Endothelial cell of umbilical vein (primary cell): Measurements from ENCODE around the gene NSL1. TPM values are rescaled to one million over a fixed set of nuclear protein-coding genes. Genes with fewer than 3 reads are reported as not detected.

Experiments used
- BruUV-seq: library from RNA; stranded (reverse); fragments of 400-500 nt; replicated peaks from 2 replicates; lab custom pipeline; 2021; lab: Mats Ljungman, UMichigan
- CTCF ChIA-PET: fragments of 300-600, 350-600 bp; sonication (Branson Sonifier 250); formaldehyde crosslinking; loops from one replicate; lab custom pipeline; 2021; ENCODE audit warnings: antibody characterized with exemption, inconsistent platforms; lab: Charles Lee
- POLR2A ChIA-PET: fragments of 300-600, 350-600 bp; sonication (Branson Sonifier 250); formaldehyde crosslinking; loops from one replicate; lab custom pipeline; 2021; ENCODE audit warnings: antibody characterized with exemption, inconsistent platforms; lab: Charles Lee
- DNase-seq: peaks from one replicate; pipeline ENCODE4 v3.0.0-alpha.2; 2011; ENCODE audit warnings: low read depth, low spot score
- FAIRE-seq: peaks from 2 replicates; lab custom pipeline; 2011; peaks lifted over from hg19 to GRCh38; lab: Jason Lieb, UNC
- H2AFZ ChIP-seq: 2 replicates; pipeline ENCODE4 v1.6.0; 2012; ENCODE audit warnings: low read depth, low read length, control low read depth, inconsistent platforms
- H3K27ac ChIP-seq: 2 replicates; pipeline ENCODE4 v1.5.1; 2011; ENCODE audit warnings: low read depth, mild to moderate bottlenecking, control low read depth, low read length, moderate library complexity; ENCODE audit not compliant: insufficient read depth
- H3K27me3 ChIP-seq, 2 experiments: 2 replicates each; pipeline versions ENCODE4 v1.6.0 to v1.6.1; 2011; ENCODE audit warnings: low read length in 2 of 2, mixed read lengths in 1 of 2; ENCODE audit not compliant: control insufficient read depth in 2 of 2, insufficient read depth in 2 of 2
- H3K36me3 ChIP-seq, 2 experiments: 2 replicates in 1 of 2; 3 replicates in 1 of 2; pipeline ENCODE4 v1.5.1; 2011; ENCODE audit warnings: low read length in 2 of 2, mild to moderate bottlenecking in 1 of 2, moderate library complexity in 1 of 2; ENCODE audit not compliant: control insufficient read depth in 2 of 2, insufficient read depth in 2 of 2; ENCODE audit errors: extremely low read depth in 1 of 2
- H3K4me1 ChIP-seq: 3 replicates; pipeline ENCODE4 v1.5.1; 2011; ENCODE audit warnings: mild to moderate bottlenecking, low read length; ENCODE audit not compliant: control insufficient read depth, insufficient read depth; ENCODE audit errors: extremely low read depth
- H3K4me2 ChIP-seq: 2 replicates; pipeline ENCODE4 v1.6.1; 2011; ENCODE audit warnings: low read length, control low read depth, mixed read lengths; ENCODE audit not compliant: insufficient read depth
- H3K4me3 ChIP-seq, 3 experiments: fragments of 200-600 bp in 1 of 3; sonication (generic), shearing (Covaris generic) in 1 of 3; replicated peaks in 1 of 3; 2 replicates each; pipeline ENCODE4 v1.5.1; 2011 to 2016; ENCODE audit warnings: control low read depth in 3 of 3, low read length in 3 of 3, mild to moderate bottlenecking in 2 of 3, inconsistent platforms in 1 of 3, low read depth in 1 of 3, moderate library complexity in 1 of 3; ENCODE audit not compliant: insufficient read depth in 1 of 3
- H3K79me2 ChIP-seq: 2 replicates; pipeline ENCODE4 v1.6.0; 2012; ENCODE audit warnings: low read length, inconsistent platforms; ENCODE audit not compliant: control insufficient read depth, insufficient read depth
- H3K9ac ChIP-seq: replicated peaks from 2 replicates; pipeline ENCODE3; 2011; ENCODE audit warnings: low read length, control low read depth; ENCODE audit not compliant: insufficient read depth; ENCODE audit errors: extremely low read depth
- H3K9me1 ChIP-seq: replicated peaks from 3 replicates; pipeline ENCODE4 v1.6.0; 2011; ENCODE audit warnings: mild to moderate bottlenecking, low read length; ENCODE audit not compliant: control insufficient read depth, insufficient read depth; ENCODE audit errors: extremely low read depth
- H3K9me3 ChIP-seq: replicated peaks from 2 replicates; pipeline ENCODE4 v1.5.1; 2012; ENCODE audit warnings: low read length, inconsistent platforms; ENCODE audit not compliant: control insufficient read depth, insufficient read depth
- H4K20me1 ChIP-seq: replicated peaks from 2 replicates; pipeline ENCODE3; 2011; ENCODE audit warnings: mild to moderate bottlenecking, low read length; ENCODE audit not compliant: control insufficient read depth, insufficient read depth; ENCODE audit errors: extremely low read depth
- FOS ChIP-seq: IDR thresholded peaks from 2 replicates; pipeline ENCODE4 v1.6.1; 2011; ENCODE audit warnings: mild to moderate bottlenecking, low read length, moderate library complexity, borderline replicate concordance; ENCODE audit not compliant: insufficient read depth
- GATA2 ChIP-seq: IDR thresholded peaks from 2 replicates; pipeline ENCODE4 v1.7.0; 2011; ENCODE audit warnings: low read depth, mild to moderate bottlenecking, moderate library complexity, mixed read lengths, low read length; ENCODE audit not compliant: insufficient read length, insufficient read depth
- JUN ChIP-seq: IDR thresholded peaks from 2 replicates; pipeline ENCODE4 v1.6.1; 2011; ENCODE audit warnings: borderline replicate concordance, low read depth; ENCODE audit not compliant: insufficient read length, insufficient read depth
- MYC ChIP-seq: IDR thresholded peaks from one replicate; pipeline ENCODE4 v1.6.1; 2011; ENCODE audit warnings: mild to moderate bottlenecking, low read depth, low read length
- POLR2A ChIP-seq: IDR thresholded peaks from 2 replicates; pipeline ENCODE4 v1.6.1; 2012; ENCODE audit warnings: low read depth, mild to moderate bottlenecking, control low read depth, low read length
- dilution Hi-C: fragments of 300-500 bp; cut with MboI; formaldehyde crosslinking; loops from one replicate; pipeline ENCODE4 v1.15.0; 2019; ENCODE audit warnings: low sequenced_read_pairs; ENCODE audit not compliant: extremely low pct_ligation_motif_present
- intact Hi-C: fragments of 100-400 bp; cut with micrococcal nuclease; formaldehyde crosslinking; loops from one replicate; pipeline ENCODE4 v1.10.0; 2022
- polyA plus RNA-seq, 4 experiments: library from polyadenylated mRNA; depleted of rRNA in 3 of 4; stranded (reverse) in 3 of 4; unstranded in 1 of 4; fragments of >200 nt; gene quantifications; 2 replicates each; pipeline versions ENCODE4 v1.2.1 to v1.2.3, GENCODE V29; 2011 to 2012; ENCODE audit warnings: missing spikeins in 1 of 4
- total RNA-seq: library from RNA; stranded (reverse); gene quantifications from 2 replicates; pipeline ENCODE4 v1.2.3, GENCODE V29; 2021
- TF ChIP-seq, protein P1 (sequence below): IDR thresholded peaks from 2 replicates; pipeline ENCODE4 v1.6.1; 2011; ENCODE audit not compliant: insufficient read depth, insufficient read length
- TF ChIP-seq, protein P2 (sequence below), 2 donors: IDR thresholded peaks; 1 replicate in 1 of 2; 2 replicates in 1 of 2; pipeline ENCODE4 v1.5.1; 2011; ENCODE audit warnings: low read length in 2 of 2, mild to moderate bottlenecking in 2 of 2, moderate library complexity in 2 of 2, control low read depth in 1 of 2, inconsistent platforms in 1 of 2, low read depth in 1 of 2; ENCODE audit not compliant: insufficient read depth in 1 of 2; ENCODE audit errors: extremely low read depth in 1 of 2

NSL1 gene
- total and polyA plus RNA-seq, 2 donors (not counting 3 experiments of a cell fraction or from before 2014, with no cell fraction given): 15.5 to 30.2 TPM

DNA sequence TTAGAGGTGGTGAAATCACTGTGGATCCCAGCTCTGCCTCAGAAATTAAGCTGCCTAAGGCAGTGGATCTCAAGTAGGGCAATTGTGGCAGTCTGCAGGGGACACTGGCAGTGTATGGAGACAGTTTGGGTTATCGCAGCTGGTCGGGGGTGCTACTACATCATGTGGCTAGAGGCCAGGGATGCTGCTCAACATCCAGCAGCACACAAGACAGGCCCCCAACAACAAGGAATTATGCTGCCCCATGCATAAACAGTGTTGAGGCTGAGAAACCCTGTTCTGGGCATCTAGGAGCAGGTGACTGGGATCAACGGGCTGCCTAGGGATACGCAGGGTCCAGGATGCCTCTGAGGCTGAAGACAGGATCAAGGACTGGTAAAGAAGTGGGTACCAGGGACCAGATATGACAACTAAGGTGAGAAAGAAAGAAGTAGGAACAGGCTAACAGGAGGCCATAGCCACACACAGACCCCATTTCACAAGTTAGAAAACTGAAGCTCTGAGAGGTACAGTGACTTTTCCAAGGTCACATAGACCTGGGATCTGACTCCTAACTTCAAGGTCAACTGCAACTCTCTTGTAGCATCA lies 100.7 kb downstream of the NSL1 start:
- dilution Hi-C loops: no loop called here
- Histone ChIP-seq H3K9me3 (no peaks in the 10 kb centered on the region), H3K79me2 (no peaks in the 10 kb centered on the region), H2AFZ (no peak overlapping the region), H4K20me1 (no peaks in the 10 kb centered on the region), H3K4me3 (no peak overlapping the region), H3K4me2 (no peak overlapping the region), H3K4me1 (no peaks in the 10 kb centered on the region), H3K27me3 (peaks cover 28 to 33% of the 10 kb centered on the region in 2 experiments), H3K9me1 (no peaks in the 10 kb centered on the region), H3K27ac (no peak overlapping the region), H3K36me3 (no peaks in the 10 kb centered on the region), H3K9ac (no peak overlapping the region)
- BruUV-seq: no TSS peak
- intact Hi-C loops: no loop called here
- DNase-seq (no peak), FAIRE-seq (no peak)
- ChIA-PET POLR2A (no interaction called here), CTCF (interaction anchor here (1.0 to 1.9 kb wide), 4 partner anchors 11 to 214 kb away, joined by 4 to 13 read pairs (median 6); no protein-coding TSS in a partner anchor)
- TF ChIP-seq POLR2A: no peak
- no peak for TF ChIP-seq MYC
- no peak for TF ChIP-seq JUN
- TF ChIP-seq, protein P1, sequence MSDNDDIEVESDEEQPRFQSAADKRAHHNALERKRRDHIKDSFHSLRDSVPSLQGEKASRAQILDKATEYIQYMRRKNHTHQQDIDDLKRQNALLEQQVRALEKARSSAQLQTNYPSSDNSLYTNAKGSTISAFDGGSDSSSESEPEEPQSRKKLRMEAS: no peak
- TF ChIP-seq FOS: no peak
- TF ChIP-seq, protein P2, sequence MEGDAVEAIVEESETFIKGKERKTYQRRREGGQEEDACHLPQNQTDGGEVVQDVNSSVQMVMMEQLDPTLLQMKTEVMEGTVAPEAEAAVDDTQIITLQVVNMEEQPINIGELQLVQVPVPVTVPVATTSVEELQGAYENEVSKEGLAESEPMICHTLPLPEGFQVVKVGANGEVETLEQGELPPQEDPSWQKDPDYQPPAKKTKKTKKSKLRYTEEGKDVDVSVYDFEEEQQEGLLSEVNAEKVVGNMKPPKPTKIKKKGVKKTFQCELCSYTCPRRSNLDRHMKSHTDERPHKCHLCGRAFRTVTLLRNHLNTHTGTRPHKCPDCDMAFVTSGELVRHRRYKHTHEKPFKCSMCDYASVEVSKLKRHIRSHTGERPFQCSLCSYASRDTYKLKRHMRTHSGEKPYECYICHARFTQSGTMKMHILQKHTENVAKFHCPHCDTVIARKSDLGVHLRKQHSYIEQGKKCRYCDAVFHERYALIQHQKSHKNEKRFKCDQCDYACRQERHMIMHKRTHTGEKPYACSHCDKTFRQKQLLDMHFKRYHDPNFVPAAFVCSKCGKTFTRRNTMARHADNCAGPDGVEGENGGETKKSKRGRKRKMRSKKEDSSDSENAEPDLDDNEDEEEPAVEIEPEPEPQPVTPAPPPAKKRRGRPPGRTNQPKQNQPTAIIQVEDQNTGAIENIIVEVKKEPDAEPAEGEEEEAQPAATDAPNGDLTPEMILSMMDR (IDR thresholded peaks at IDR 0.05; ENCODE audit: extremely low read depth in 1 of 2, insufficient read depth in 1 of 2, low read depth in 1 of 2, low read length in 2 of 2): no peak
- TF ChIP-seq GATA2: no peak
